GM12892 (cell line): ENCODE results near the gene ULBP2.
"Not testable (repeated sequence)": the region's sequence is repeated elsewhere in the genome, so short reads cannot be mapped to it uniquely, and the experiment has no call there.

Experiments
- POLR2A ChIP-seq: IDR thresholded peaks from 2 replicates; pipeline ENCODE4 v1.6.1; 2011; ENCODE audit warnings: low read depth, low read length, control low read depth
- POLR2AphosphoS5 ChIP-seq: IDR thresholded peaks from 2 replicates; pipeline ENCODE4 v1.6.1; 2011; ENCODE audit warnings: low read depth, low read length, control low read depth
- TAF1 ChIP-seq: IDR thresholded peaks from 2 replicates; pipeline ENCODE4 v1.6.1; 2011; ENCODE audit warnings: low read depth, mild to moderate bottlenecking, control low read depth, low read length, borderline replicate concordance

DNA sequence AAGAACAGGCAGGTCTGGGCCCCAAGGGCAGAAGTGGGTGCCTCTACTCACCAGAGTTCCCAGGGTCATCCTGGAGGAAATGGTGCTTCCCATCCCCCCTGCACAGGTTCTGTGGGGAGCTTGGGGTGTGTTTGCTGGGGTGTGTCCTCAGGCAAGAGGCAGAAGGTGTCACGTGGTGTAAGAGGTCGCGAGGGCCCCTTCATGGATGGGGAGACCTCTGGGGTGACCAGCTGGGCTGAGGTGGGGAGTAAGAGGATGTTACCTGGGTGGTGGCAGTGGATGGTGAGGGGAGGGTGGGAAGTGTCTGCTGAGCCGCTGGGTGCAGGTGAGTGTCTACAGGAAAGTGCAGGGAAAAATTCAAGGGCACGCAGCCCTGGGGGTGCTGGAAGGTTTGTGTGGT lies 19.7 kb upstream of the ULBP2 start:
- TF ChIP-seq POLR2AphosphoS5, POLR2A, TAF1: not testable (repeated sequence)
